GM12878 (cell line): Measurements from ENCODE around the gene TRIM32. TPM values are rescaled to one million over a fixed set of nuclear protein-coding genes. Genes with fewer than 3 reads are reported as not detected.

Experiments
- ATAC-seq: fragments of 200-7000 bp; cut with Tn5 transposase; 3 replicates; pipeline ENCODE4 v1.9.1; 2020; ENCODE audit warnings: mild to moderate bottlenecking, moderate library complexity
- BruUV-seq: library from RNA; stranded (reverse); fragments of 400-500 nt; replicated peaks from 2 replicates; lab custom pipeline; 2021; lab: Mats Ljungman, UMichigan
- CTCF ChIA-PET: fragments of 300-600 bp; sonication (Branson Sonifier 250); formaldehyde crosslinking; extraction: SDS; loops from one replicate; lab custom pipeline; 2021; ENCODE audit warnings: inconsistent platforms; lab: Yijun Ruan, JAX
- POLR2A ChIA-PET: fragments of 350-600 bp; formaldehyde crosslinking; extraction: SDS; loops from one replicate; lab custom pipeline; 2021; ENCODE audit warnings: inconsistent platforms; lab: Charles Lee
- RAD21 ChIA-PET: fragments of 300-600 bp; sonication (Branson Sonifier 250); formaldehyde crosslinking; loops from one replicate; lab custom pipeline; 2023; ENCODE audit warnings: antibody characterized with exemption; ENCODE audit not compliant: unreplicated experiment; lab: Charles Lee
- SMC1A ChIA-PET: fragments of 300-600 bp; sonication (Branson Sonifier 250); formaldehyde crosslinking; loops from one replicate; lab custom pipeline; 2023; ENCODE audit not compliant: unreplicated experiment, uncharacterized antibody; lab: Charles Lee
- DNase-seq: peaks from one replicate; pipeline ENCODE4 v3.0.0-alpha.2; 2011; ENCODE audit warnings: low read depth, low spot score
- FAIRE-seq: peaks from 3 replicates; lab custom pipeline; 2011; peaks lifted over from hg19 to GRCh38; lab: Jason Lieb, UNC
- H2AFZ ChIP-seq: 2 replicates; pipeline ENCODE4 v1.6.0; 2011; ENCODE audit warnings: low read depth, low read length, control low read depth; ENCODE audit not compliant: control insufficient read depth
- H3K27ac ChIP-seq: 2 replicates; pipeline ENCODE4 v1.5.1; 2011; ENCODE audit warnings: control low read depth; ENCODE audit not compliant: control insufficient read depth, insufficient read depth
- H3K27me3 ChIP-seq, 2 experiments: replicated peaks in 1 of 2; 2 replicates each; pipeline versions ENCODE4 v1.6.0 to v1.6.1; 2011; ENCODE audit warnings: low read length in 1 of 2; ENCODE audit not compliant: control insufficient read depth in 2 of 2, insufficient read depth in 2 of 2
- H3K36me3 ChIP-seq, 2 experiments: 2 replicates each; pipeline ENCODE4 v1.5.1; 2011; ENCODE audit warnings: low read length in 1 of 2; ENCODE audit not compliant: control insufficient read depth in 2 of 2, insufficient read depth in 2 of 2
- H3K4me1 ChIP-seq: 2 replicates; pipeline ENCODE4 v1.6.1; 2011; ENCODE audit warnings: mild to moderate bottlenecking, low read length, moderate library complexity, mixed read lengths; ENCODE audit not compliant: control insufficient read depth, insufficient read depth
- H3K4me2 ChIP-seq: 2 replicates; pipeline ENCODE4 v1.6.0; 2011; ENCODE audit warnings: control low read depth; ENCODE audit not compliant: control insufficient read depth, insufficient read depth
- H3K4me3 ChIP-seq: fragments of 200-600 bp; sonication (generic); 2 replicates; pipeline ENCODE4 v1.5.1; 2016
- H3K79me2 ChIP-seq: 2 replicates; pipeline ENCODE4 v1.6.0; 2011; ENCODE audit warnings: low read length; ENCODE audit not compliant: control insufficient read depth, insufficient read depth
- H3K9ac ChIP-seq: 2 replicates; pipeline ENCODE4 v1.8.0; 2011; ENCODE audit warnings: low read length, control low read depth, mixed read lengths; ENCODE audit not compliant: control insufficient read depth, insufficient read depth
- H3K9me3 ChIP-seq: replicated peaks from 3 replicates; pipeline ENCODE4 v1.5.1; 2011; ENCODE audit warnings: mild to moderate bottlenecking, low read length; ENCODE audit not compliant: control insufficient read depth, insufficient read depth
- H4K20me1 ChIP-seq: 2 replicates; pipeline ENCODE4 v1.6.0; 2011; ENCODE audit not compliant: control insufficient read depth, insufficient read depth
- E2F4 ChIP-seq: IDR thresholded peaks from 2 replicates; pipeline ENCODE4 v1.6.1; 2012; ENCODE audit warnings: low read depth, low read length, improper control_type of control experiment
- E2F8 ChIP-seq: fragments of 450-650 bp; IDR thresholded peaks from 2 replicates; pipeline ENCODE4 v1.6.1; 2018; ENCODE audit warnings: mild to moderate bottlenecking, low read depth, moderate library complexity; ENCODE audit not compliant: partially characterized antibody
- ELK1 ChIP-seq: IDR thresholded peaks from 2 replicates; pipeline ENCODE4 v1.6.1; 2012; ENCODE audit warnings: low read depth, low read length, improper control_type of control experiment
- PAX5 ChIP-seq: IDR thresholded peaks from 2 replicates; pipeline ENCODE4 v1.6.1; 2011; ENCODE audit warnings: low read depth, low read length, borderline replicate concordance
- POLR2AphosphoS2 ChIP-seq: IDR thresholded peaks from 2 replicates; pipeline ENCODE4 v1.6.1; 2011; ENCODE audit warnings: low read depth, mild to moderate bottlenecking, low read length, improper control_type of control experiment, moderate library complexity
- RAD51 ChIP-seq: fragments of 450-650 bp; IDR thresholded peaks from 2 replicates; pipeline ENCODE4 v1.6.1; 2016; ENCODE audit warnings: moderate library complexity, mild to moderate bottlenecking, inconsistent platforms
- RFX5 ChIP-seq: IDR thresholded peaks from 2 replicates; pipeline ENCODE4 v1.6.1; 2011; ENCODE audit warnings: low read depth, low read length, improper control_type of control experiment
- YBX1 ChIP-seq: fragments of 450-650 bp; IDR thresholded peaks from 2 replicates; pipeline ENCODE4 v1.6.1; 2016; ENCODE audit warnings: antibody characterized with exemption
- ZBTB11 ChIP-seq: fragments of 450-650 bp; formaldehyde crosslinking; IDR thresholded peaks from 2 replicates; pipeline ENCODE4 v1.5.0; 2022; ENCODE audit warnings: mild to moderate bottlenecking, missing genetic modification characterization
- WGBS: methylation state at CpG from one replicate; pipeline ENCODE4 v1.1.6; 2016; ENCODE audit warnings: low lambda C conversion rate; ENCODE audit not compliant: insufficient replicate concordance, insufficient coverage; ENCODE audit errors: missing lambda C conversion rate; 5-methylcytosine and 5-hydroxymethylcytosine counted together
- in situ Hi-C: fragments of 300-500 bp; cut with MboI; formaldehyde crosslinking; loops from 9 replicates; pipeline ENCODE4 v1.14.3; 2018; ENCODE audit warnings: mixed read lengths
- intact Hi-C: fragments of 100-400 bp; cut with micrococcal nuclease; formaldehyde crosslinking; loops from one replicate; pipeline ENCODE4 v1.14.2; 2022; ENCODE audit not compliant: unreplicated experiment
- polyA plus RNA-seq, 11 experiments: library from polyadenylated mRNA; depleted of rRNA in 4 of 11; unstranded in 6 of 11; stranded (reverse) in 5 of 11; fragments of >200 nt; fragmentation: Nextera tagmentation in 4 of 11; fragmentation: Illumina TruSeq in 1 of 11; extraction: Ambion mirVana in 4 of 11; extraction: Trizol in 1 of 11; gene quantifications; 1 replicate in 1 of 11; 2 replicates in 10 of 11; pipeline versions ENCODE4 v1.2.1 to v1.2.3, GENCODE V29; 2011 to 2016; ENCODE audit warnings: inconsistent platforms in 2 of 11, missing spikeins in 2 of 11, low read depth in 1 of 11
- total RNA-seq, 4 experiments: library from RNA; depleted of rRNA in 3 of 4; stranded (reverse); fragments of >200 nt in 3 of 4; fragmentation: Illumina TruSeq in 1 of 4; extraction: Trizol in 1 of 4; gene quantifications; 2 replicates each; pipeline versions ENCODE4 v1.2.1 to v1.2.3, GENCODE V29; 2013 to 2021

Gene TRIM32
- total and polyA plus RNA-seq, 10 of the 15 experiments (the other 5 are each of a cell fraction or from before 2014, with no cell fraction given): 7.1 to 23.8 (median 12.2) TPM

- H3K4me1 ChIP-seq: no peaks in the 10 kb centered on the region
- H3K27ac ChIP-seq: no peak overlapping the region
- in situ Hi-C loops (no loop called here), intact Hi-C loops (no loop called here)
- no peak for TF ChIP-seq RAD51
- no peak for TF ChIP-seq ELK1
- ATAC-seq (no peak), FAIRE-seq (no peak), DNase-seq (no peak)
- ChIA-PET POLR2A (no interaction called here), CTCF (no interaction called here), SMC1A (no interaction called here), RAD21 (no interaction called here)
- no peak overlapping the region for H3K9ac ChIP-seq
- H3K27me3 ChIP-seq: no peaks in the 10 kb centered on the region
- no peaks in the 10 kb centered on the region for H4K20me1 ChIP-seq
- no TSS peak for BruUV-seq
- no peak overlapping the region for H3K4me2 ChIP-seq
- H3K4me3 ChIP-seq: no peak overlapping the region
- no peaks in the 10 kb centered on the region for H3K9me3 ChIP-seq
- WGBS: 16% methylated on average over 7 of the region's 7 CpGs
- no peaks in the 10 kb centered on the region for H3K79me2 ChIP-seq
- H2AFZ ChIP-seq: no peak overlapping the region
- no peaks in the 10 kb centered on the region for H3K36me3 ChIP-seq
Observed at GRCh38 chr9:116717150-116717549, 30.0 kb downstream of the TRIM32 start.

- Histone ChIP-seq H3K9me3 (no peaks in the 10 kb centered on the region), H3K4me2 (no peak overlapping the region), H3K79me2 (no peaks in the 10 kb centered on the region), H3K27ac (no peak overlapping the region), H3K4me1 (no peaks in the 10 kb centered on the region), H3K4me3 (no peak overlapping the region), H2AFZ (no peak overlapping the region), H3K27me3 (no peaks in the 10 kb centered on the region; a peak in 1 of 4 replicates), H3K9ac (no peak overlapping the region), H4K20me1 (no peaks in the 10 kb centered on the region), H3K36me3 (no peaks in the 10 kb centered on the region)
- FAIRE-seq (peak; percentile 27), ATAC-seq (no peak), DNase-seq (no peak)
- WGBS: 96% methylated on average over 4 of the region's 4 CpGs
- BruUV-seq: no TSS peak
- in situ Hi-C loops (no loop called here), intact Hi-C loops (no loop called here)
- RAD21 ChIA-PET: no interaction called here
- POLR2A ChIA-PET: no interaction called here
- SMC1A ChIA-PET: no interaction called here
- CTCF ChIA-PET: no interaction called here
- TF ChIP-seq PAX5 (no peak), E2F4 (no peak), YBX1 (no peak), RFX5 (no peak), POLR2AphosphoS2 (no peak), ZBTB11 (CRISPR knock-in tag) (no peak), E2F8 (no peak)
Observed at GRCh38 chr9:116718111-116718510, 31.0 kb downstream of the TRIM32 start.
